H1 (cell line): Measurements from ENCODE around the gene PEX14. TPM values are rescaled to one million over a fixed set of nuclear protein-coding genes. Genes with fewer than 3 reads are reported as not detected.

Experiments
- CTCF ChIA-PET: fragments of 300-600 bp; sonication (Branson Sonifier 250); formaldehyde crosslinking; loops from one replicate; lab custom pipeline; 2021; ENCODE audit not compliant: partially characterized antibody; lab: Charles Lee
- POLR2A ChIA-PET: fragments of 300-600 bp; sonication (Branson Sonifier 250); formaldehyde crosslinking; loops from one replicate; lab custom pipeline; 2021; ENCODE audit warnings: inconsistent platforms; ENCODE audit not compliant: partially characterized antibody; lab: Charles Lee
- DNase-seq, 2 experiments: peaks; one replicate each; pipeline versions ENCODE4 v3.0.0 to v3.0.0-alpha.2; 2010 to 2022; ENCODE audit warnings: low spot score in 2 of 2, low read depth in 1 of 2, mixed read lengths in 1 of 2
- FAIRE-seq: peaks from 2 replicates; lab custom pipeline; 2011; peaks lifted over from hg19 to GRCh38; lab: Jason Lieb, UNC
- H2AFZ ChIP-seq: 2 replicates; pipeline ENCODE4 v1.8.1; 2012; ENCODE audit warnings: low read length, inconsistent platforms
- H2AK5ac ChIP-seq: 2 replicates; pipeline ENCODE4 v1.6.1; 2013; ENCODE audit warnings: low read depth, low read length
- H2BK120ac ChIP-seq: replicated peaks from 2 replicates; pipeline ENCODE3; 2013; ENCODE audit warnings: low read depth, low read length, inconsistent platforms
- H2BK12ac ChIP-seq: 2 replicates; pipeline ENCODE4 v1.6.1; 2013; ENCODE audit warnings: low read depth, low read length
- H2BK15ac ChIP-seq: 2 replicates; pipeline ENCODE4 v1.6.1; 2013; ENCODE audit warnings: low read length
- H2BK20ac ChIP-seq: 2 replicates; pipeline ENCODE4 v1.6.1; 2013; ENCODE audit warnings: low read length
- H2BK5ac ChIP-seq: 2 replicates; pipeline ENCODE4 v1.6.1; 2013; ENCODE audit warnings: low read depth, low read length
- H3K14ac ChIP-seq: 2 replicates; pipeline ENCODE4 v1.6.1; 2013; ENCODE audit warnings: inconsistent platforms; ENCODE audit not compliant: insufficient read length
- H3K18ac ChIP-seq: 2 replicates; pipeline ENCODE4 v1.6.1; 2013; ENCODE audit warnings: low read length; ENCODE audit errors: extremely low read depth
- H3K23ac ChIP-seq: 2 replicates; pipeline ENCODE4 v1.6.1; 2013; ENCODE audit warnings: inconsistent platforms; ENCODE audit not compliant: insufficient read length
- H3K23me2 ChIP-seq: 2 replicates; pipeline ENCODE4 v1.6.1; 2013; ENCODE audit warnings: low read depth, low read length
- H3K27ac ChIP-seq: 2 replicates; pipeline ENCODE4 v1.6.1; 2011; ENCODE audit warnings: low read depth, low read length, inconsistent platforms
- H3K27me3 ChIP-seq, 4 experiments: replicated peaks in 1 of 4; 1 replicate in 1 of 4; 2 replicates in 3 of 4; pipeline versions ENCODE4 v1.6.1 to v1.8.1; 2011 to 2013; ENCODE audit warnings: low read length in 3 of 4, mild to moderate bottlenecking in 3 of 4, inconsistent platforms in 2 of 4, mixed read lengths in 2 of 4, moderate library complexity in 1 of 4; ENCODE audit not compliant: control insufficient read depth in 3 of 4, insufficient read depth in 3 of 4; ENCODE audit errors: extremely low read depth in 1 of 4
- H3K36me3 ChIP-seq, 4 experiments: 2 replicates each; pipeline versions ENCODE4 v1.6.1 to v1.8.1; 2011 to 2013; ENCODE audit warnings: mild to moderate bottlenecking in 4 of 4, low read length in 3 of 4, moderate library complexity in 2 of 4, control low read depth in 1 of 4, inconsistent platforms in 1 of 4; ENCODE audit not compliant: insufficient read depth in 4 of 4, control insufficient read depth in 2 of 4
- H3K4ac ChIP-seq: replicated peaks from 2 replicates; pipeline ENCODE3; 2013; ENCODE audit warnings: low read length, low read depth, mixed read lengths, inconsistent platforms; ENCODE audit not compliant: insufficient read length
- H3K4me1 ChIP-seq, 4 experiments: replicated peaks in 1 of 4; 1 replicate in 1 of 4; 2 replicates in 3 of 4; pipeline versions ENCODE4 v1.6.1 to v1.8.1; 2011 to 2013; ENCODE audit warnings: low read length in 3 of 4, inconsistent platforms in 2 of 4, mixed read lengths in 1 of 4; ENCODE audit not compliant: insufficient read depth in 4 of 4, control insufficient read depth in 3 of 4
- H3K4me2 ChIP-seq, 2 experiments: 2 replicates each; pipeline versions ENCODE4 v1.6.1 to v1.8.1; 2011 to 2013; ENCODE audit warnings: low read depth in 2 of 2, low read length in 2 of 2, control low read depth in 1 of 2, inconsistent platforms in 1 of 2, mild to moderate bottlenecking in 1 of 2; ENCODE audit not compliant: insufficient read depth in 1 of 2
- H3K4me3 ChIP-seq, 4 experiments: fragments of 200-600, 300-600 bp in 1 of 4; sonication (generic), shearing (Covaris generic), sonication (Bioruptor Twin) in 1 of 4; 2 replicates each; pipeline versions ENCODE4 v1.5.1 to v1.8.1; 2011 to 2016; ENCODE audit warnings: low read length in 4 of 4, low read depth in 3 of 4, control low read depth in 2 of 4, inconsistent platforms in 2 of 4, mild to moderate bottlenecking in 2 of 4, mixed read lengths in 1 of 4, moderate library complexity in 1 of 4; ENCODE audit not compliant: insufficient read depth in 2 of 4; ENCODE audit errors: extremely low read depth in 1 of 4
- H3K56ac ChIP-seq: replicated peaks from 2 replicates; pipeline ENCODE3; 2013; ENCODE audit warnings: low read depth, mild to moderate bottlenecking, mixed read lengths, low read length, inconsistent platforms; ENCODE audit not compliant: insufficient read length
- H3K79me1 ChIP-seq: 2 replicates; pipeline ENCODE4 v1.6.1; 2013; ENCODE audit warnings: low read depth, low read length, control low read depth
- H3K79me2 ChIP-seq, 2 experiments: 2 replicates each; pipeline versions ENCODE4 v1.6.1 to v1.8.1; 2012 to 2013; ENCODE audit warnings: low read length in 2 of 2, mild to moderate bottlenecking in 2 of 2, inconsistent platforms in 1 of 2; ENCODE audit not compliant: insufficient read depth in 2 of 2, control insufficient read depth in 1 of 2
- H3K9ac ChIP-seq, 4 experiments: replicated peaks in 1 of 4; 1 replicate in 1 of 4; 2 replicates in 3 of 4; pipeline versions ENCODE4 v1.6.1 to v1.8.1; 2011 to 2013; ENCODE audit warnings: low read depth in 3 of 4, low read length in 3 of 4, control low read depth in 2 of 4, mild to moderate bottlenecking in 2 of 4, moderate library complexity in 2 of 4, inconsistent platforms in 1 of 4; ENCODE audit errors: extremely low read depth in 1 of 4
- H3K9me3 ChIP-seq, 2 experiments: 2 replicates each; pipeline versions ENCODE4 v1.6.1 to v1.8.1; 2012 to 2013; ENCODE audit warnings: mild to moderate bottlenecking in 2 of 2, moderate library complexity in 2 of 2, control low read depth in 1 of 2, inconsistent platforms in 1 of 2, low read depth in 1 of 2, low read length in 1 of 2, mixed read lengths in 1 of 2; ENCODE audit not compliant: insufficient read depth in 2 of 2
- H4K20me1 ChIP-seq, 2 experiments: replicated peaks in 1 of 2; 2 replicates each; pipeline versions ENCODE3 to v1.8.1; 2011 to 2013; ENCODE audit warnings: inconsistent platforms in 2 of 2, low read length in 2 of 2, mild to moderate bottlenecking in 1 of 2; ENCODE audit not compliant: insufficient read depth in 2 of 2, control insufficient read depth in 1 of 2
- H4K5ac ChIP-seq: 2 replicates; pipeline ENCODE4 v1.6.1; 2013; ENCODE audit warnings: low read length, low read depth, mixed read lengths, inconsistent platforms; ENCODE audit not compliant: insufficient read length
- H4K8ac ChIP-seq: 2 replicates; pipeline ENCODE4 v1.8.0; 2013; ENCODE audit warnings: mild to moderate bottlenecking, moderate library complexity, low read length, inconsistent platforms; ENCODE audit not compliant: insufficient read depth; ENCODE audit errors: extremely low read depth
- H4K91ac ChIP-seq: replicated peaks from 2 replicates; pipeline ENCODE3; 2013; ENCODE audit warnings: low read length, mixed read lengths, inconsistent platforms; ENCODE audit not compliant: insufficient read length
- CREB1 ChIP-seq: IDR thresholded peaks from 2 replicates; pipeline ENCODE4 v1.6.1; 2012; ENCODE audit warnings: inconsistent platforms
- RAD21 ChIP-seq, 2 experiments: IDR thresholded peaks in 1 of 2; conservative IDR thresholded peaks in 1 of 2; 2 replicates each; pipeline ENCODE4 v1.6.1; 2011; ENCODE audit warnings: low read depth in 2 of 2, low read length in 2 of 2, improper control_type of control experiment in 1 of 2, inconsistent platforms in 1 of 2, mild to moderate bottlenecking in 1 of 2, moderate library complexity in 1 of 2
- WGBS, 2 experiments: shearing (Covaris generic) in 1 of 2; methylation state at CpG; one replicate each; pipeline versions ENCODE4 v1.1.6 to v1.1.7; 2013 to 2015; ENCODE audit warnings: low lambda C conversion rate in 2 of 2, mixed read lengths in 2 of 2, inconsistent platforms in 1 of 2, low coverage in 1 of 2, missing lambda C conversion rate in 1 of 2; ENCODE audit not compliant: insufficient replicate concordance in 2 of 2, insufficient coverage in 1 of 2, insufficient read length in 1 of 2; ENCODE audit errors: extremely low coverage in 1 of 2, missing lambda C conversion rate in 1 of 2; 5-methylcytosine and 5-hydroxymethylcytosine counted together
- polyA plus RNA-seq, 7 experiments: library from polyadenylated mRNA; depleted of rRNA in 3 of 7; stranded (reverse) in 5 of 7; unstranded in 2 of 7; fragments of >200 nt in 5 of 7; fragments of 200-250 nt in 2 of 7; gene quantifications; 1 replicate in 5 of 7; 2 replicates in 1 of 7; 4 replicates in 1 of 7; pipeline versions ENCODE4 v1.2.1 to v1.2.3, GENCODE V29; 2011 to 2013; ENCODE audit warnings: missing spikeins in 2 of 7, mixed read lengths in 2 of 7
- total RNA-seq: library from RNA; stranded (reverse); fragmentation: NEBNext Ultra II Directional; extraction: Animal tissue kit (Norgen Biotek cat#: 25700); gene quantifications from 2 replicates; pipeline ENCODE4 v1.2.1, GENCODE V29; 2021

PEX14 gene
- total and polyA plus RNA-seq, 2 of the 8 experiments (the other 6 are each of a cell fraction or from before 2014, with no cell fraction given): 13.0 to 19.8 TPM

DNA sequence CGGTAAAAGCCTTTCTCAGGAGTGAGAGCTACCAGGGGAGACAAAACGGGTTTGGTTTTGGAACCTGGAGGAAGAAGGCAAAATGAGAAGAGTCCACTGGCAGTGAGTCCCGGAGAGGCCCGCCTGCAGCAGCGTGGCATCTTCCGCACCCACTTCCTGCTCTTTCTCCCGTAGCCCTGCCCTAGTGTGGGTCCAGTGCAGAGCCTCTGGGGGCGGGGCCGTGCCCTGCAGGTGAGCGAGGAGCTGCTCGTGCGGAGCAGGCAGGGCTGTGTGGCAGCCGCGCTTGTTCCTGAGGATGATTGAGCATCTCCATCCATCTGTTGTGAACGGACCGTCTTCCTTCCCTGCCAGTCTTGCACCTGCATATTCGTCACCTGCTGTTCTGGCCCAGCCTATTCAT lies 66.5 kb downstream of the PEX14 start:
- no peak overlapping the region for H3K23ac ChIP-seq
- H3K36me3 ChIP-seq: peaks cover 0 to 3% (median under 1%) of the 10 kb centered on the region in 4 experiments; a peak in 1 of 8 replicates
- peaks cover 0 to 5% of the 10 kb centered on the region in 2 experiments; a peak in 1 of 4 replicates for H3K79me2 ChIP-seq
- H3K4me2 ChIP-seq: no peak overlapping the region
- peaks cover 6 to 13% (median 9%) of the 10 kb centered on the region in 4 experiments for H3K4me1 ChIP-seq
- H3K14ac ChIP-seq: no peak overlapping the region
- H3K9me3 ChIP-seq: no peaks in the 10 kb centered on the region
- no peak overlapping the region for H3K18ac ChIP-seq
- TF ChIP-seq CREB1 (no peak), RAD21 (IDR thresholded peaks at IDR 0.05 in 1 of 2, conservative IDR thresholded peaks at IDR 0.05 in 1 of 2; ENCODE audit: low read depth in 2 of 2, low read length in 2 of 2) (peak in 1 of 2 experiments; percentile 10; a peak in 1 of 4 replicates)
- TF ChIP-seq, all 59 proteins: peak for 1
- Histone ChIP-seq H2BK20ac (no peak overlapping the region), H4K8ac (no peak overlapping the region), H2AK5ac (peak overlapping the region; percentile 77; the same call in 1 of the 2 replicates), H2BK15ac (no peak overlapping the region), H3K27me3 (no peaks in the 10 kb centered on the region), H3K4me3 (no peak overlapping the region), H2BK120ac (no peak overlapping the region), H3K23me2 (no peaks in the 10 kb centered on the region), H4K5ac (no peak overlapping the region), H2BK5ac (peak overlapping the region; percentile 37; the same call in 1 of the 2 replicates), H3K27ac (no peak overlapping the region), H3K9ac (no peak overlapping the region), H4K91ac (no peak overlapping the region), H4K20me1 (peaks cover 0 to 2% of the 10 kb centered on the region in 2 experiments), H2BK12ac (no peak overlapping the region), H3K56ac (no peak overlapping the region), H2AFZ (no peak overlapping the region), H3K4ac (no peak overlapping the region), H3K79me1 (no peaks in the 10 kb centered on the region)
- FAIRE-seq: no peak
- ChIA-PET CTCF (interaction anchor here (0.5 to 3.3 kb wide), 12 partner anchors 12 to 587 kb away, joined by 3 to 17 read pairs (median 3); no protein-coding TSS in a partner anchor), POLR2A (interaction anchor here (0.5 to 2.0 kb wide), 3 partner anchors 10 to 474 kb away, joined by 3 to 11 read pairs (median 3); no protein-coding TSS in a partner anchor)
- 47% methylated on average over 17 of the region's 17 CpGs; no CpG with 5 or more reads in 1 of the 2 experiments for WGBS, 2 experiments
- DNase-seq: peak in 1 of 2 experiments; percentile 77
